IPS-NIHi7 (cell line): ENCODE data around the gene TPST2.
A peak's percentile ranks its signal among the peaks of the same experiment; 100 is the strongest.

Experiments used
- DNase-seq: peaks from one replicate; pipeline ENCODE4 v3.0.0; 2012; ENCODE audit warnings: mixed read lengths; ENCODE audit errors: extremely low spot score

Gene TPST2

DNA sequence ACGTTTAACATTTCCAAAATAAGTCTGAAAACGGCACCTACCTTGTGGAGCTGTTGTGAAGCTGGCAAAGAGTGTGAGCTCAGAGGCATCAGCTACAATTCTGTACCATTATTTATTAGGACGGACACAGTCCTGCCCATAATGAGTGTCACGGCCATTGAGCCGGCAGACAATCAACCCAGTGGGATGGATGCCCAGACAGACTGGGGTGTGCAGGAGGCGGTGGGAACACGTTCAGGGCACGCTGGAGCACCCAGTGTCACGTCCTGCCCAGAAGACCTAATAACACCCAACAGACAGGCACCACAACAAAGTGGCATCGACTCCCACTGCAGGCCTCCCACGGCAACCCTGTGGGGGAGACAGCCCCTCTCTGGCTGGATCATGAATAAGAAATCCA lies 34.5 kb downstream of the TPST2 start:
- DNase-seq = no peak

DNA sequence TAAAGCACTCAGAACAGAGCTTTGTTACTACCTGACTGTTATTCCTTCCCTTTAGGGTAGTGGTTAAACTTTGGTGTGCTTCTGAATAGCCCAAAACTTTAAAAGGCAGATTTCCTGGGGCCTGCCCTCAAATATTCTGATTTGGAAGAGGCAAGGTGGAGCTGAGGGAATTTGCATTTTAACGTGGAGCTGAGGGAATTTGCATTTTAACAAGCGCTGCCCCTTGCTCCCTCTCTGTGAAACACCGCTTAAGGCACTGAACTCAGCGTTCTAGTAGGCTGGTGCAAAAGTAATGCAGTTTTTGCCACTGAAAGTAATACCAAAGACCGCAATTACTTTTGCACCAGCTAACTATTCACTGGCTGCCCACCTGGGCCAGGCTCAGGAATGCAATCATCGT lies 35.0 kb downstream of the TPST2 start:
- peak; percentile 39 for DNase-seq

DNA sequence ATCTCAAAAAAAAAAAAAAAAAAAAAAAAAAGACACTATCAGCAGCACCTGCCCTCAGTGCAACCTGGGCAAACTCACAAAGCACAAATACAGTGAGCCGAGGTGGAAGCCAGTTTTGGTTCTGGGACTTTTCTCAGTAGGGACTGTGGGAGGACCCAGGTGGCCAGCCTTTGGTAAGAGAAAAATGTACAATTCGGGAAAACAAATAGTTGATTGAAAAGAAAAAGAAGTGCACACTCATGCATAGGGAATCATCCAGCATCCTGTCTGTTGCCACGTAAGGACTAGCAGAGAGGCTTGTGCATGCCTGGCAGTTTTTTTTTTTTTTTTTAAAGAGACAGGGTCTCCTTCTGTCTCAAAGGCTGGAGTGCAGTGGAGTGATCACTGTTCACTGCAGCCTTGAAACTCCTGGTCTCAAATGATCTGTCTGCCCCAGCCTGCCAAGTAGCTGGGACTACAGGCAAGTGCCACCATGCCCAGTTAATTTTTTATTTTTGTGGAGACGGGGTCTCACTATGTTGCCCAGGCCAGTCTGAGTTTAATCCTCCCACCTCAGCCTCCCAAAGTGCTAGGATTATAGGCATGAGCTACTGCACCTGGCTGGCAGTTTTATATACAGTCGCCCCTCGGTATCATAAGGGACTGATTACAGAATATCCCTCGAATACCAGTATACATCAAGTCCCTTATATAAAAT lies 36.7 kb downstream of the TPST2 start:
- no peak for DNase-seq

DNA sequence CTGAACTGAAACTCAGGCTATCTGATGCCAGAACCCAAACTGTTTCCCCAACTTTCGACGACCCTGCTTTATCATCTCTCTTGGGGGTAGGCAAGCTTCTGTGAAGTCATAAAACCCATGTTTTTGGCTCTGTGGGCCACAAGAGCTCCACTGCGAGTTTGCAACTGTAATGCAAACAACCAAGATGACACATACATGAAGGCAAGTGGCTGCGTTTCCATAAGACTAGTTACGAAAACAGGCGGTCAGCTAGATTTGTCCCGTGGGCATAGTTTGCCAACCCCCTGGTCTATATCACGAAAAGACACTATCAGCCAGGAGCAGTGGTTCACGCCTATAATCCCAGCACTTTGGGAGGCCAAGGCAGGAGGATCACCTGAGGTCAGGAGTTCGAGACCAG lies 37.5 kb downstream of the TPST2 start:
- DNase-seq = no peak

DNA sequence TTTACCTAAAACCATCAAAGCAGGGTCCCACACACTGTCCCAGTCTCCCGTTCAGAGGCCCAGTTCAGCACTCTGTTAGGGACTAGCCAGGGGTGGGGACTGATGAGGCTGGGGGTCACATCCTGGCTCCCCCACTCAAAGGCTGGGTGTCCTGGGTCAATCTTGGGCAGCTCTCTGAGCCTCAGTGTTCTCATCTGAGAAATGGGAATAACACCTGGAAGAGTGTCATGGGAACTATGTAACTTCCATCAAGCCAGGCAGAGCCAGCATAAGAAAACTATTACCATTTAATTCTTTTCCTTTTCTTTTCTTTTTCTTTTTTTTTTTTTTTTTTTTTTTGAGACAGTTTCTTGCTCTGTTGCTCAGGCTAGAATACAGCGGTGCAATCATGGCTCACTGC lies 38.4 kb downstream of the TPST2 start:
- no peak for DNase-seq

DNA sequence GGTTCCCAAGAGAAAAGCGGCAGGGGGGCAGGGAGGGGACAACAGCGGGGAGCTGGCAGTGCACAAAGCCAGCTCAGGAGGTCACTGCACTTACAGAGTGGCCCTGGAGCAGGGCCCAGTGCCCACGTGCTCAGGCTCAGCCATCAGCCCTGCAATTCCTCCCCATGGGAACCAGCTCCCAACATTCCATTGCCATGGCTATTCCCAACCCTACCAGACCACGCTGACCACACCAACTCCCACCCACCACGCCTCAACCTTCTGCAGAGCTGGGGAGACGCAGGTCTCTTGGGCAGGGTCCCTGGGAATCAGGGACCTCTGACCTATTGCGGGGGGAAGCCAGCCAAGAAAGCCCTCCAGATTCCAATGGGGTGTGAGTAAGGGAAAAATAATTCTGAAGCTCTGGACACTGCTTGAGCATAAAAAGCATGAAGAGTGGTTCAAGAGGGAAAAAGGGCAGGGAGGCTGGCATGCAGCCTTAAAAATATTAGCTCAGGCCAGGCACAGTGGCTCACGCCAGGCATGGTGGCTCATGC lies 39.4 kb downstream of the TPST2 start:
- no peak for DNase-seq

DNA sequence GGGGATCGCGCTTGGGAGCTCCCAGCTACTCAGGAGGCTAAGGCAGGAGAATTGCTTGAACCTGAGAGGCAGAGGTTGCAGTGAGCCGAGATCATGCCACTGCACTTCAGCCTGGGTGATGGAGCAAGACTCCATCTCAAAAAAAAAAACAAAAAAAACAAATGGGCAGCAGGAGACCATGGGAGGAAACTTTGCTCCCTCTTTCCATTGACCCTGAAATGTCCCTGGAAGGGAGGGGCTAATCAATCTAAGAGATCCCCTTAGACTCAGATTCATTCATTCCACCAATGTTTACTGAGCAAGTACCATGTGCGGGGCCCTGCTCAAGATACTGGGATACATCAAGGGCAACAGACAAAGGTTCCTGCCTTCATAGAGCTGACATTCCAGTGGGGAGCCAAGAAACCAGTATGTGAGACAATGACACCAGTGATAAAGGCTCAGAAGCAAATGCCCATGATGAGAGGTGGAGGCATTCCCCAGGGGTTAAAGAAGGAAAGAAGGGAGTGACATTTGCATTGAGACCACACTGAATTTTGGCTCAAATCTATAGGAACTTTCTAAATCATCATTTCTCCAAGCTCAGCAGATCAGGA lies 39.9 kb downstream of the TPST2 start:
- DNase-seq = no peak

DNA sequence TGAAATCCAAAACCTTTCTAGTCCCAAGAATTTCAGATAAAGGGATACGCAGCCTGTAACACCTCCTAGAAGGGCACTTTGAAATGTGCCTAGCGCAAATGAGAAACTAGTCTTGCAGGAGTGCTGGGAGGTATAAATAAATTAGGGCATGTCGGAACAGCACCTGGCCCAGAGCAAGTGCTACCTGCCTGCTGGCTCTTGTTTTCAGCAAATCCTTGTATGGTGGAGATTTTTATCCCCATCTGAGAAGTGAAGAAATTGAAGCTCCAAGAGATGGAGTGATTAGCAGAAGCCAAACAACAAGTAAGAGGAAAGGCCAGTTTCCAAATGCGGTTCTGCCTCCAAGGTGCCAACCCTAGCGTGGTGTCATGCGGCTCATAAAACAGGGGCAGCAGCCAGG lies 40.9 kb downstream of the TPST2 start:
- DNase-seq = no peak

DNA sequence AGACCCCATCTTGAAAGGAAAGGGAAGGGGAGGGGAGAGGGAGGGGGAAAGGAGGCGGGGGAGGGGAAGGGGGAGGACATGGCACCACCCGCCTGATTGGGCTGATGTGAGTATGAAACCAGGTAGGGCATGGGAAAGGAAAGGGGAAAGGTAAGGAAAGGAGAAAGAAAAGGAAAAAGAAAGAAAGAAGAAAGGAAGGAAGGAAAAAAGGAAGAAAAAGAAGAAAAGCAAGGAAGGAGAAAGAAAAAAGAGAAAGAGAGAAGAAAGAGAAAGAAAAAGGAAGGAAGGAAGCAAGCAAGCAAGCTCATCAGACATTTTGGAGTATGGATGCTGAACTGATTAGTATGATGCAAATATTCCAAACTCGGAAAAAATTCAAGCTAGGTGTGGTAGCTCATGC lies 41.6 kb downstream of the TPST2 start:
- no peak for DNase-seq

DNA sequence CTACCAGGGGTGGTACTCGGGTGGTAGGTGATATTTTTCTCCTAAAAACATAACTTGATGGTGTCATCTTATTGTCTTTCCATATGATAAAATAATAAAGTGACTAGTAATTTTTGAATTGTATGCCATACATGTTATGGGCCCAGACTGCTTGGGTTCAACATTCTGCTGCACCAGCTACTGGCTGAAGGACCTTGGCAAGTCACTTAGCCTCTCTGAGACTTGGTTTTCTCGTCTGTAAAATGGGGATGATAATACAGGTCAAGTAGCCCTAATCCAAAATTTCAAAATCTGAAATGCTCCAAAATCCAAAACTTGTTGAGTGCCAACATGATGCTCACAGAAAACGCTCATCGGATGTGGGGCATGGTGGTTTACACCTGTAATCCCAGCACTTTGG lies 42.1 kb downstream of the TPST2 start:
- no peak for DNase-seq

DNA sequence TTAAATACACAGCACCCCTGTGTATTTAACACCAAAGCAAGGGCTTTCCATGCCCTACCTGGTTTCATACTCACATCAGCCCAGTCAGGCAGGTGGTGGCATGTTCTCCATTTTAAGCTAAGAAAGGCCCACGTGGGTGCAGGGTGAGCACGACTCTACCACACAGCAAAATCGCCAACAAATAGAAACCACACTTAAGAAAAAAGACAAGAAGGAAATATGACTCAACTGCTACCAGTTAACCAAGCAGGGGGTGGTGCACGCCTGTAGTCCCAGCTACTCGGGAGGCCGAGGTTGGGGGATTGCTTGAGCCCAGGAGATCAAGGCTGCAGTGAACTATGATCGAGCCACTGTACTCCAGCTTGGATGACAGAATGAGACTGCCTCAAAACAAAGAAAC lies 42.5 kb downstream of the TPST2 start:
- DNase-seq = no peak

DNA sequence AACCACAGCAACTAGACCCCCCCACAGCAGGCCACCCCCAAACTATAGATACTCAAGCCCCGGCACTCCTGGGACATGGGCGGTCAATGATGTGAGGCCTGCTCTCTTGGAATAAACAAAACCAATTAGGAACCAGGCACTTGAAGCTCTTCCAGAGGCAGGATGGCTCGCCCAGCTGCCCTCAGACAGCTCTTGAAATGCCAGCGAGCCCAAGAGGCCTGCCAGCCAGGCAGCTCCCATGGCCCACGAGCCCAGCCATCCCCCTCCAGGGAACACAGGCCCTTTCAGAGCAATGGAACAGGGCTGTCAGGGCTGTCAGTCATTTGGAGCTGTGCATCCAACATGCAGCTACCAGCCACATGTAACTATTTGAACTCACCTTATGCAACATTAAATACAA lies 43.6 kb downstream of the TPST2 start:
- no peak for DNase-seq

DNA sequence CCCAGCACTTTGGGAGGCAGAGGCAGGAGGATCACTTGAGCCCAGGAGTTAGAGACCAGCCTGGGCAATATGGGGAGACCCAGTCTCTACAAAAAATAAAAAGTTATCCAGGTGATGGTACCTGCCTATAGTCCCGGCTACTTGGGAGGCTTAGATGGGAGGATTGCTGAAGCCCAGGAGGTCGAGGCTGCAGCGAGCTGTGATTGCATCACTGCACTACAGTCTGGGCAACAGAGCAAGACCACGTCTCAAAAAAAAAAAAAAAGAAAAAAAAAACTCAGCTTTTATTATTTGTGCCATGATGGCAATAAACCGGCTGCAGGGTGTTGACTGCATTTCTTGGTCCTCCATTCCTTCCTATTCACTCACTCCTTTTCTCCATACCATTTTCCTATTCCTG lies 44.1 kb downstream of the TPST2 start:
- DNase-seq = no peak

DNA sequence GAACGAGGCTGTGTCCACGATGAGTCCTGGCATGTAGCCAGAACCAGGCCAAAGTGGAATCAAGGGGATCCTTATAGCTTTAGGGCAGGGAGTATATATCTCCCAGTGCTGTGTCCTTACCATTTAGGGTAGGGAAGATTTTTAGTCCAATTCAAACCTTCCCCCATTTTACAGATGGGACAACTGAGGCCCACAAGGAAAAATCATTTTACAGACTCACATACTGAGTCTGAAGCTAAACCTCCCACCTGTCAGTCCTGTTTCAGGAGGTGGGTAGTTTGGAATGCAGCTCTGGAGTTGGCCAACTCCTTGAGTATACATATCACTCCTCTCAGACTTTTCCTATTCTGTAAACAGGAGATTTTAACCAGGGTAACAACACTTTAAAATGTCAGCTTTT lies 44.5 kb downstream of the TPST2 start:
- DNase-seq = no peak

DNA sequence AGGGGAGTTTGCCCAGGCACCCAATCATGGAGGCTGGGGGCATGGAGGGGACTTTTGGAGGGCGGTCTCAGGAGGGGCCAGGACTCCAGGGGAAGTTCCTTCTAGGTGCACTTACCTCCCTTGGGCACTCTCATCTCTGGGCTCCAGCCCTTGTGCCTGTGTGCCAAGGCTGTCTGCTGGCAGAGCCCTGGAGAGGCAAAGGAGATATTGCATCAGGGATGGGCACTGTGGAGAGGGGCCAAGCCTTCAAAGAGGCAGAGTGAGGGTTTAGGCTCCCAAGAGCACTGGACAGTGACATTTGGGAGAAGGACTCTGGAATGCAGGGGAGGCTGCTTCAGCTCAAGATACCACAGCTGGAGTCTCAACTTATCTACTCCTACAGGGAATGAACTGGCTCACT lies 45.4 kb downstream of the TPST2 start:
- DNase-seq = no peak

DNA sequence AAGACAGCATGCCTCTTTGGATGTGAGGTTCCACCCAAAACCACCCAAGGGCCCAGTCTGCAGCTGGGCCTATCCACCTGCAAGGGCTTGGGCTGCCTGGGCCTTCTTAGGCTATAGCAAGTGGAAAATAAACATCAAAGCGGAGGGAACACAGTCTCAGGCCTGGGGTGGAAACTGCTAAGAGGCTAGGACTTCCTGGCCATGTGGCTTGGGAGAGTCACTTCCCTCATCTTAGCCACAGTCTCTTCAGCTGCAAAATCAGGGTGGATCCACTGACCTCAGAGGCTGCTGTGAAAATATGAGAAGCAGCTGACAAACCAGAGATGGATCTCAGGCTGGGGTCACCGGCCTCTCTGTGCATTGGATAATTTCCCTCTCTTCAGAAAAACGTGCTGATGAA lies 47.1 kb downstream of the TPST2 start:
- no peak for DNase-seq

DNA sequence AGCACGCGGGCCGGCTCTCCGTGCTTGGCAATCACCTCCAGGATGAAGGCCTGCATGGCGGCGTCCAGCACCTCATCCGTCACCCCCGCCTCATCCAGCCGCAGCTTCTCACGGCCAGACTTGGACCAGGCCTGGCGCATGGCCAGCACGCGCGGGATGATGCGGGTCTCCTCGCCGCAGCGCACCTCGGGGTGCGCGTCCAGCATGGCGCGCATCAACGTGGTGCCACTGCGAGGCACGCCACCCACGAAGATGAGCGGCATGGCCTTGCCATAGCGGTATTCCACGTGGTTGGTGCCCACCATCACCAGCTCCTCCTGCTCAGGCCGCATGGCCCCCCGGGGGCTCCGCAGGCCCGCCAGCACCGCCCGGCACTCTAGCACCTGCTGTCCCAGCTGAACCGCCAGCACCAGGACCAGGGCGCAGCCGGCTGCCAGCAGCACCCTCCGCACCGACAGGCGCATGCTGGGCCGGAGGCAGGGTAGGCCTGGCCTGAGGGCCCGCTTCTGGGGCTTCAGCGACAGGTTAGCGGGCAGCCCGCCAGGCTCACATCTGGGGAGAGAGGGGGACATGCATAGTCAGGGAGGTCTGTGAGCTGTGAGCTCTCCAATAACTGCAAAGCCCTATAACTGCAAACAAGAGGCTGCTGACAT lies 48.6 kb downstream of the TPST2 start:
- DNase-seq = no peak

DNA sequence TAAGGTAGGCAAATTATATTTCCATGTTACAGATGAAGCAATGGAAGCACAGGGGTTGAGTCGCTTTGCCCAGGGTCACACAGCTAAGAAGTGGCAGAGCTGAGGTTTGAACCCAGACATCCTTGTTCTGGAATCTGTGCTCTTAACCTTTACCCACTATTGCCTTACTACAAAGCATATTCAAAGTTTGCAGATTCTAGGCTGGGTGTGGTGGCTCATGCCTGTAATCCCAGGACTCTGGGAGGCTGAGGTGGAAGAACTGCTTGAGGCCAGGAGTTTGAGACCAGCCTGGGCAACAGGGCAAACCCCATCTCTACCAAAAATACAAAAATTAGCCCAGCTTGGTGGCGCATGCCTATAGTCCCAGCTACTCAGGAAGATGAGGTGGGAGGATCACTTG lies 49.8 kb downstream of the TPST2 start:
- DNase-seq = no peak

DNA sequence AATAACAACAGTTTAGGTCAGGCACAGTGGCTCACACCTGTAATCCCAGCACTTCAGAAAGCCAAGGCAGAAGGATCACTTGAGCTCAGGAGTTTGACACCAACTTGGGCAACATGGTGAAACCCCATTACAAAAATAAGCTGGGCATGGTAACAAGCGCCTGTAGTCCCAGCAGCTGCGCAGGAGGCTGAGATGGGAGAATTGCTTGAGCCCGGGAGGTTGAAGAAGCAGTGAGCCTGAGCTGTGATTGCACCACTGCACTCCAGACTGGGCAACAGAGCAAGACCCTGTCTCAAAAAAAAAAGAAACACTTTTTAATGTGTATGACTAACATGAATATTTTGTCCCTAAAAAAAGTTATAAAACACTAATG lies 53.2 kb downstream of the TPST2 start:
- no peak for DNase-seq

DNA sequence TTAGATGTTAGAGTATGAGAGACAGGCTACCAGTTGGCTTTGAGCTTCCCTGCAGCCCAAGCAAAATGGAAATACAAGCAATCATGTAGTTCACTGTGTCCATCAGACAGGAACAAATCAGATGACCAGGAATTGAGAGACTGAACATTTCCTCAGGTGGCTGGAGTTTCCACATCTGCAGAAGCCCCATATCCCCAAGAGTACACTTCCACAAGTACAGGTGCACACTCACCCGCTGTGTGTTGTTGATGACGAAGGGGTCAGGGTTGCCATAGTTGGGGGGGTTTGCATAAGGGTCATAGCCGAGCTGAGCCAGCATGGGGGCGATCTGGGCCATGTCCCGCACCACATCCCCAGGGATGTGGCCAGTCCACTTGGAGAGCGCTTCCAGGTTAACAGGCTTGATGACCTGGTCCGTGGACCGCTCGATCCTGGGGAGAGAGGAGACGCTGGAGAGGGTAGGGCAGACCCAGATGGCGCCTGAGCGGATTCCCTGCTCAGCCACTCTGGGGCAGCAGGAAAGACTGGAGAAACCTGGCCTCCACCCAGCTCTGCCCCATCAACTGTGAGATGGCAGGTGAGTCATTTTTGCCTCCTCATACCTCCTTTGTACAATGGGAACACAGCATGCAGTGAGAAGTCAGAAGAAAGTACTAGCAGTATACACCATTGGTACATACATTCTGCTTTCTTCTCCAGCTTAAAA lies 53.7 kb downstream of the TPST2 start:
- DNase-seq = no peak

DNA sequence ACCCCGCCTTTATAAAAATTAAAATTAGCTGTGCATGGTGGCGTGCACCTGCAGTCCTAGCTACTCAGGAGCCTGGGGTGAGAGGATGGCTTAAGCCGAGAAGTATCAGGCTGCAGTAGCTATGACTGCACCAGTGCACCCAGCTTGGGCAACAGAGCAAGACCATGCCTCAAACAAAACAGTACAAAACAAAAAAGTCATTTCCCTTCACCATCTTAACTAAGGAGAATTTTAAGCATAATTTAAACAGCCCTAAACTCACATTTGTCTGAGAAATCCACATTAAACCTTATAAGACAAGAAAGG lies 54.4 kb downstream of the TPST2 start:
- DNase-seq = no peak

DNA sequence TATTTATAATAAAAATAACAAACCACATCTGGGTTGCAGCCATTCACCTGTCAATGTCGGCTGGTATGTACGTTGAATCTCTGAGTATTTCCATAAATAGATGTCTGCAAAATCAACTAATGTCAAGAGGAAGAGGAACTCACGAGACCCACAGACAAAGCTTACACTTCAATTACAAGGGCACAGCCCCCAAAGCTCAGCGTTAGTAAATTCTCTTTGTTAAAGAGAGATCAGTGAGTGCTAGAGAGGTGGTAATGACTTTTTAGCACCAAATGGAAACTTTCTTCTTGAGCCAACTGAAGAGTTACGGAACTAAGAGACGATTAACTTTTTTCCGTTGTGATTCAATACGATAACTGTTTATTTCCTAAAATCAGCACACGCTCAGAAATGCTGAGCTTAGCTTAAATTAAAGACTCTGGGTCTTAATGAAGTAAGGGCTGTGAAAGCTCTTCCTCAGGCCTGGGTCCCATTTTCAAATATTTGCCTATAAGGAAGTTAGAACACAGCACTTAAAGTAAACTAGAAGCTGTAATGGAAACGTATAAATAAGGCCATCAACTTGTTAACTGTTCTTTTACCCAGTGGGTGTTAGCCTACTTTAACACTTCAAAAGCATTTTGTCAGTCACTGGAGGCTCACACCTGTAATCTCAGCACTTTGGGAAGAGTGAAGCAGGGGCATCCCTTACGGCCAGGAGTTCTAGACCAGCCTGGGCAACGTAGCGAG lies 54.9 kb downstream of the TPST2 start:
- no peak for DNase-seq
